Measurements from ENCODE around the gene AFAP1L1. TPM values are rescaled to one million over a fixed set of nuclear protein-coding genes. Genes with fewer than 3 reads are reported as not detected.

AFAP1L1 gene
- polyA plus RNA-seq, 2 of the 4 experiments (the other 2 are of a cell fraction), result 1.5 to 3.5 TPM

DNA sequence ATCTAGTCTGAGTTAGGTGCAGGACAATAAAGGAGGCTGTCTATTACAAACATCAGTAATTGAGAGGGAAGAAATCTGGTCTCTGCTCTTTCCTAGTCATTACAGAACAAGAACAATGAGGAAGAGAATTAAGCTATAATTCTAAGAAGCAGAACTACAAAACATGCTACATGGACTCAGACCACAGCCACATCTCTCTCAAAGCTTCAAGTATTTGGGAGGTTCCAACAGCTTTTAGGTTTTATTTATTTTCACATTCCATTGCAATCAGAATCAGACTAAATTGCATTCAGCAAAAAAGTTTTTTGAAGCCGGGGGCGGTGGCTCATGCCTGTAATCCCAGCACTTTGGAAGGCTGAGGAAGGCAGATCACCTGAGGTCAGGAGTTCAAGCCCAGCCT lies 72.5 kb downstream of the AFAP1L1 start:
- FAIRE-seq, result no peak
- CTCF ChIA-PET, result interaction anchor here (0.7 to 12.7 kb wide), 8 partner anchors 12 to 208 kb away, joined by 3 to 93 read pairs (median 6); partner anchors contain the start of gene CSNK1A1

DNA sequence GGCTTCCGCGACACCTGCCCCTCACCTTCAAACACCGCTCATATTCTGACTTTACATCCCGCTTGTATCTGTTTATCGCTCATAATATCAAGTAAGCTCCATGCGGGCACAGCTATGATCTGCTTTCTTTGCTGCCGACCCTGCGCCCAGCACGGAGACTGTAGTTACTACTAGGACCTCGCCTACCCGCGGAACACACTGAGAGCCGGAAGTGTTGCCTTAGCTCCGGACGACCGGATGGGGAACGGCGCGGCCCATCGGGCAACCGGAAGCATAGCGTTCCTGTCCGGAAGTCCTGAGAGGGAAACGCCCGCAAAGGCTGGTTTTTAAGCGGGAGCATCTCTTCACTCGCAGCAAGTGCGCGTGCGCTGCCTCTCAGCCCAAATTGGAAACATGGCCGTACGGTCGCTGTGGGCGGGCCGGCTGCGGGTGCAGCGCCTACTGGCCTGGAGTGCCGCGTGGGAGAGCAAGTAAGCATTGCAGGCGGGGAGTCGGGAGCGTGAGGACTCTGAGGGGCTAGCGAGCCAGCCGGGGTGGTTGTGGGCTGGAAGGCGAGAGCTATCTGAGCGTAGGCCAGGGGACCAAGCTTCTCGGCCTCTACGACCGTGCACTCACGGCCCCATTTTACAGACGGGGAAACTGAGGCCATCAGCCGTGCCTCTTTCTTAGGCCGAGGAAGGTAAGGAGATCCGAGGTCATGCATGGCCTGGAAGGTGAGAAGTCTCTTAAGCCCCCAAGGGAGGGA lies 73.7 kb downstream of the AFAP1L1 start, which contains the start of gene GRPEL2:
Gene GRPEL2 (plus strand): TSS at position 353 of the 745 bp plus-strand sequence. CDS start 41 bp downstream, at position 394.
- Histone ChIP-seq H3K4me1 (peaks cover 23% of the 10 kb centered on the region), H3K9me3 (no peaks in the 10 kb centered on the region), H3K4me3 (peak within 1 kb of the TSS; percentile 94), H3K4me2 (peak within 1 kb of the TSS; percentile 83), H3K27ac (peak within 1 kb of the TSS; percentile 89 to 93)
- DNase-seq (ENCODE audit: low read depth in 1 of 2, low spot score in 1 of 2) (peak; percentile 98 to 99), ATAC-seq (peak; percentile 99 to 100), FAIRE-seq (peak; percentile 73)
- CTCF ChIA-PET, result interaction anchor here (0.9 to 12.7 kb wide), 13 partner anchors 8 to 230 kb away, joined by 3 to 93 read pairs (median 5); partner anchors contain the start of gene CSNK1A1
- TF ChIP-seq MYC (IDR thresholded peaks at IDR 0.05; ENCODE audit: borderline replicate concordance, low read length) (peak; percentile 85), SMC3 (IDR thresholded peaks at IDR 0.05) (no peak), KDM5A (IDR thresholded peaks at IDR 0.05) (peak; percentile 71; the same call in 1 of the 2 replicates), MAZ (IDR thresholded peaks at IDR 0.05; ENCODE audit: borderline replicate concordance, low read depth, low read length) (0 out of 2 replicates have a peak, but pooled peaks have one; percentile 45), POLR2AphosphoS2 (conservative IDR thresholded peaks at IDR 0.05; ENCODE audit: low read length) (no peak), NR3C1 (IDR thresholded peaks at IDR 0.05) (no peak), JUNB (IDR thresholded peaks at IDR 0.05) (no peak), KDM1A (IDR thresholded peaks at IDR 0.05; ENCODE audit: low read depth) (peak; percentile 97), HDAC2 (IDR thresholded peaks at IDR 0.05) (peak; percentile 85; the same call in 1 of the 2 replicates), PHF8 (IDR thresholded peaks at IDR 0.05; ENCODE audit: borderline replicate concordance, low read depth) (peak; percentile 81; the same call in 1 of the 2 replicates), RCOR1 (IDR thresholded peaks at IDR 0.05; ENCODE audit: low read depth, low read length) (0 out of 2 replicates have a peak, but pooled peaks have one; percentile 79), JUN (IDR thresholded peaks at IDR 0.05) (peak; percentile 93 to 95; a peak in 4 of 5 replicates), TFCP2L1 (CRISPR knock-in tag; IDR thresholded peaks at IDR 0.05) (peak; percentile 73; the same call in 1 of the 2 replicates), MAFK (IDR thresholded peaks at IDR 0.05; ENCODE audit: partially characterized antibody) (no peak), GATA3 (IDR thresholded peaks at IDR 0.05; ENCODE audit: borderline replicate concordance) (peak; percentile 53; the same call in 1 of the 2 replicates), CHD4 (IDR thresholded peaks at IDR 0.05; ENCODE audit: borderline replicate concordance) (peak; percentile 76; the same call in 1 of the 2 replicates), BHLHE40 (IDR thresholded peaks at IDR 0.05; ENCODE audit: low read depth, low read length) (no peak), POLR2A (IDR thresholded peaks at IDR 0.05; ENCODE audit: low read length) (peak; percentile 82), RFX5 (IDR thresholded peaks at IDR 0.05) (no peak; the same call in 1 of the 2 replicates), EHF (CRISPR knock-in tag; IDR thresholded peaks at IDR 0.05) (no peak)
- TF ChIP-seq, protein P1, sequence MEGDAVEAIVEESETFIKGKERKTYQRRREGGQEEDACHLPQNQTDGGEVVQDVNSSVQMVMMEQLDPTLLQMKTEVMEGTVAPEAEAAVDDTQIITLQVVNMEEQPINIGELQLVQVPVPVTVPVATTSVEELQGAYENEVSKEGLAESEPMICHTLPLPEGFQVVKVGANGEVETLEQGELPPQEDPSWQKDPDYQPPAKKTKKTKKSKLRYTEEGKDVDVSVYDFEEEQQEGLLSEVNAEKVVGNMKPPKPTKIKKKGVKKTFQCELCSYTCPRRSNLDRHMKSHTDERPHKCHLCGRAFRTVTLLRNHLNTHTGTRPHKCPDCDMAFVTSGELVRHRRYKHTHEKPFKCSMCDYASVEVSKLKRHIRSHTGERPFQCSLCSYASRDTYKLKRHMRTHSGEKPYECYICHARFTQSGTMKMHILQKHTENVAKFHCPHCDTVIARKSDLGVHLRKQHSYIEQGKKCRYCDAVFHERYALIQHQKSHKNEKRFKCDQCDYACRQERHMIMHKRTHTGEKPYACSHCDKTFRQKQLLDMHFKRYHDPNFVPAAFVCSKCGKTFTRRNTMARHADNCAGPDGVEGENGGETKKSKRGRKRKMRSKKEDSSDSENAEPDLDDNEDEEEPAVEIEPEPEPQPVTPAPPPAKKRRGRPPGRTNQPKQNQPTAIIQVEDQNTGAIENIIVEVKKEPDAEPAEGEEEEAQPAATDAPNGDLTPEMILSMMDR (IDR thresholded peaks at IDR 0.05), result peak; percentile 8; the same call in 1 of the 3 replicates
- TF ChIP-seq, protein P2, sequence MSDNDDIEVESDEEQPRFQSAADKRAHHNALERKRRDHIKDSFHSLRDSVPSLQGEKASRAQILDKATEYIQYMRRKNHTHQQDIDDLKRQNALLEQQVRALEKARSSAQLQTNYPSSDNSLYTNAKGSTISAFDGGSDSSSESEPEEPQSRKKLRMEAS (IDR thresholded peaks at IDR 0.05), result peak; percentile 95
- TF ChIP-seq, protein P3, sequence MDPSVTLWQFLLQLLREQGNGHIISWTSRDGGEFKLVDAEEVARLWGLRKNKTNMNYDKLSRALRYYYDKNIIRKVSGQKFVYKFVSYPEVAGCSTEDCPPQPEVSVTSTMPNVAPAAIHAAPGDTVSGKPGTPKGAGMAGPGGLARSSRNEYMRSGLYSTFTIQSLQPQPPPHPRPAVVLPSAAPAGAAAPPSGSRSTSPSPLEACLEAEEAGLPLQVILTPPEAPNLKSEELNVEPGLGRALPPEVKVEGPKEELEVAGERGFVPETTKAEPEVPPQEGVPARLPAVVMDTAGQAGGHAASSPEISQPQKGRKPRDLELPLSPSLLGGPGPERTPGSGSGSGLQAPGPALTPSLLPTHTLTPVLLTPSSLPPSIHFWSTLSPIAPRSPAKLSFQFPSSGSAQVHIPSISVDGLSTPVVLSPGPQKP (IDR thresholded peaks at IDR 0.05; ENCODE audit: low read depth, low read length), result 0 out of 2 replicates have a peak, but pooled peaks have one; percentile 75
- TF ChIP-seq, protein P4, sequence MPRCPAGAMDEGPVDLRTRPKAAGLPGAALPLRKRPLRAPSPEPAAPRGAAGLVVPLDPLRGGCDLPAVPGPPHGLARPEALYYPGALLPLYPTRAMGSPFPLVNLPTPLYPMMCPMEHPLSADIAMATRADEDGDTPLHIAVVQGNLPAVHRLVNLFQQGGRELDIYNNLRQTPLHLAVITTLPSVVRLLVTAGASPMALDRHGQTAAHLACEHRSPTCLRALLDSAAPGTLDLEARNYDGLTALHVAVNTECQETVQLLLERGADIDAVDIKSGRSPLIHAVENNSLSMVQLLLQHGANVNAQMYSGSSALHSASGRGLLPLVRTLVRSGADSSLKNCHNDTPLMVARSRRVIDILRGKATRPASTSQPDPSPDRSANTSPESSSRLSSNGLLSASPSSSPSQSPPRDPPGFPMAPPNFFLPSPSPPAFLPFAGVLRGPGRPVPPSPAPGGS (IDR thresholded peaks at IDR 0.05), result peak; percentile 76; the same call in 2 of the 3 replicates
- TF ChIP-seq, protein P5, sequence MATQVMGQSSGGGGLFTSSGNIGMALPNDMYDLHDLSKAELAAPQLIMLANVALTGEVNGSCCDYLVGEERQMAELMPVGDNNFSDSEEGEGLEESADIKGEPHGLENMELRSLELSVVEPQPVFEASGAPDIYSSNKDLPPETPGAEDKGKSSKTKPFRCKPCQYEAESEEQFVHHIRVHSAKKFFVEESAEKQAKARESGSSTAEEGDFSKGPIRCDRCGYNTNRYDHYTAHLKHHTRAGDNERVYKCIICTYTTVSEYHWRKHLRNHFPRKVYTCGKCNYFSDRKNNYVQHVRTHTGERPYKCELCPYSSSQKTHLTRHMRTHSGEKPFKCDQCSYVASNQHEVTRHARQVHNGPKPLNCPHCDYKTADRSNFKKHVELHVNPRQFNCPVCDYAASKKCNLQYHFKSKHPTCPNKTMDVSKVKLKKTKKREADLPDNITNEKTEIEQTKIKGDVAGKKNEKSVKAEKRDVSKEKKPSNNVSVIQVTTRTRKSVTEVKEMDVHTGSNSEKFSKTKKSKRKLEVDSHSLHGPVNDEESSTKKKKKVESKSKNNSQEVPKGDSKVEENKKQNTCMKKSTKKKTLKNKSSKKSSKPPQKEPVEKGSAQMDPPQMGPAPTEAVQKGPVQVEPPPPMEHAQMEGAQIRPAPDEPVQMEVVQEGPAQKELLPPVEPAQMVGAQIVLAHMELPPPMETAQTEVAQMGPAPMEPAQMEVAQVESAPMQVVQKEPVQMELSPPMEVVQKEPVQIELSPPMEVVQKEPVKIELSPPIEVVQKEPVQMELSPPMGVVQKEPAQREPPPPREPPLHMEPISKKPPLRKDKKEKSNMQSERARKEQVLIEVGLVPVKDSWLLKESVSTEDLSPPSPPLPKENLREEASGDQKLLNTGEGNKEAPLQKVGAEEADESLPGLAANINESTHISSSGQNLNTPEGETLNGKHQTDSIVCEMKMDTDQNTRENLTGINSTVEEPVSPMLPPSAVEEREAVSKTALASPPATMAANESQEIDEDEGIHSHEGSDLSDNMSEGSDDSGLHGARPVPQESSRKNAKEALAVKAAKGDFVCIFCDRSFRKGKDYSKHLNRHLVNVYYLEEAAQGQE (IDR thresholded peaks at IDR 0.05), result no peak
- TF ChIP-seq, protein P6, sequence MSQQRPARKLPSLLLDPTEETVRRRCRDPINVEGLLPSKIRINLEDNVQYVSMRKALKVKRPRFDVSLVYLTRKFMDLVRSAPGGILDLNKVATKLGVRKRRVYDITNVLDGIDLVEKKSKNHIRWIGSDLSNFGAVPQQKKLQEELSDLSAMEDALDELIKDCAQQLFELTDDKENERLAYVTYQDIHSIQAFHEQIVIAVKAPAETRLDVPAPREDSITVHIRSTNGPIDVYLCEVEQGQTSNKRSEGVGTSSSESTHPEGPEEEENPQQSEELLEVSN (IDR thresholded peaks at IDR 0.05; ENCODE audit: borderline replicate concordance, low read depth), result peak; percentile 82; the same call in 1 of the 2 replicates
- POLR2A ChIA-PET, result interaction anchor here (0.6 to 2.5 kb wide), 16 partner anchors 8 to 217 kb away, joined by 3 to 34 read pairs (median 4); partner anchors contain the start of genes CSNK1A1 and PCYOX1L
- 2% methylated on average over 29 of the region's 54 CpGs for WGBS (ENCODE audit: missing lambda C conversion rate)

More for the DNA sequence above, 72.5 kb downstream of the AFAP1L1 start:
- Histone ChIP-seq H3K27ac (peak overlapping the region; percentile 89 to 93; a peak in 5 of 6 replicates), H3K4me2 (peak overlapping the region; percentile 63), H3K4me1 (peaks cover 23% of the 10 kb centered on the region), H3K4me3 (peak overlapping the region; percentile 94), H3K9me3 (no peaks in the 10 kb centered on the region)
- POLR2A ChIA-PET, result interaction anchor here (1.4 to 2.1 kb wide), 5 partner anchors 8 to 207 kb away, joined by 4 to 19 read pairs (median 4); partner anchors contain the start of gene CSNK1A1
- DNase-seq (ENCODE audit: low read depth in 1 of 2, low spot score in 1 of 2), result no peak
- WGBS (ENCODE audit: missing lambda C conversion rate), result 95% methylated on average over 2 of the region's 2 CpGs
- TF ChIP-seq RCOR1 (IDR thresholded peaks at IDR 0.05; ENCODE audit: low read depth, low read length), result no peak
- ATAC-seq, result no peak
